GM12864 (cell line): ENCODE results near the gene WDR7.

Experiments used
- DNase-seq: peaks from one replicate; pipeline ENCODE4 v3.0.0-alpha.2; 2011; ENCODE audit warnings: low read depth
- H3K4me3 ChIP-seq: 2 replicates; pipeline ENCODE4 v1.5.1; 2011; ENCODE audit warnings: mild to moderate bottlenecking, low read depth, low read length, control low read depth
- CTCF ChIP-seq: IDR thresholded peaks from 2 replicates; pipeline ENCODE4 v1.5.1; 2011; ENCODE audit warnings: low read depth, mild to moderate bottlenecking, moderate library complexity, low read length, control low read depth, inconsistent platforms; ENCODE audit errors: missing control alignments

Gene WDR7

GRCh38 chr18:56889621-56890020, 238.5 kb downstream of the WDR7 start:
- no peak for DNase-seq
- no peak overlapping the region for H3K4me3 ChIP-seq
- no peak for TF ChIP-seq CTCF

- no peak for TF ChIP-seq CTCF
- H3K4me3 ChIP-seq: no peak overlapping the region
- no peak for DNase-seq
These were observed 239.5 kb downstream of the WDR7 start for GRCh38 chr18:56890632-56891031.

GRCh38 chr18:56891116-56891515, 240.0 kb downstream of the WDR7 start:
- DNase-seq: no peak
- H3K4me3 ChIP-seq: no peak overlapping the region
- TF ChIP-seq CTCF: no peak

GRCh38 chr18:56891870-56892269, 240.7 kb downstream of the WDR7 start:
- no peak for TF ChIP-seq CTCF
- no peak for DNase-seq
- no peak overlapping the region for H3K4me3 ChIP-seq

GRCh38 chr18:56897122-56897521, 246.0 kb downstream of the WDR7 start:
- TF ChIP-seq CTCF: no peak
- DNase-seq: no peak
- no peak overlapping the region for H3K4me3 ChIP-seq

GRCh38 chr18:56899660-56900059, 248.5 kb downstream of the WDR7 start:
- no peak overlapping the region for H3K4me3 ChIP-seq
- TF ChIP-seq CTCF: no peak
- DNase-seq: no peak

GRCh38 chr18:56900195-56901094, 249.3 kb downstream of the WDR7 start:
- DNase-seq: no peak
- H3K4me3 ChIP-seq: no peak overlapping the region
- TF ChIP-seq CTCF: no peak
